ENCODE data around the gene OR52H1. TPM values are rescaled to one million over a fixed set of nuclear protein-coding genes. Genes with fewer than 3 reads are reported as not detected.

OR52H1 gene
- total RNA-seq, 1 donor from 2014 or later, result 0.75 TPM

GRCh38 chr11:5514841-5515240, 33.5 kb downstream of the OR52H1 start:
- H3K36me3 ChIP-seq (ENCODE audit: control insufficient read depth, insufficient read depth, low read length), result no peaks in the 10 kb centered on the region
- no peaks in the 10 kb centered on the region for H3K27me3 ChIP-seq (ENCODE audit: control insufficient read depth, insufficient read depth, low read length)
- TF ChIP-seq CTCF (IDR thresholded peaks at IDR 0.05; ENCODE audit: insufficient read depth, low read length, poor library complexity, severe bottlenecking), result no peak
- DNase-seq (ENCODE audit: low read depth), result no peak
- no peak overlapping the region for H3K4me3 ChIP-seq (ENCODE audit: low read depth, low read length)

- TF ChIP-seq CTCF (IDR thresholded peaks at IDR 0.05; ENCODE audit: insufficient read depth, low read length, poor library complexity, severe bottlenecking), result no peak
- no peak for DNase-seq (ENCODE audit: low read depth)
- no peaks in the 10 kb centered on the region for H3K27me3 ChIP-seq (ENCODE audit: control insufficient read depth, insufficient read depth, low read length)
- no peak within 1 kb of the TSS for H3K4me3 ChIP-seq (ENCODE audit: low read depth, low read length)
- H3K36me3 ChIP-seq (ENCODE audit: control insufficient read depth, insufficient read depth, low read length), result no peaks in the 10 kb centered on the region
These were observed 38.5 kb downstream of the OR52H1 start, which contains the start of gene UBQLN3 for GRCh38 chr11:5509803-5510202. UBQLN3 (minus strand) TSS chr11:5509957; CDS start chr11:5509558, 399 bp downstream.

- DNase-seq (ENCODE audit: low read depth), result no peak
- Histone ChIP-seq H3K4me3 (ENCODE audit: low read depth, low read length) (no peak overlapping the region), H3K36me3 (ENCODE audit: control insufficient read depth, insufficient read depth, low read length) (no peaks in the 10 kb centered on the region), H3K27me3 (ENCODE audit: control insufficient read depth, insufficient read depth, low read length) (no peaks in the 10 kb centered on the region)
- TF ChIP-seq CTCF (IDR thresholded peaks at IDR 0.05; ENCODE audit: insufficient read depth, low read length, poor library complexity, severe bottlenecking), result no peak
These were observed 39.7 kb downstream of the OR52H1 start for GRCh38 chr11:5508605-5509004.

DNA sequence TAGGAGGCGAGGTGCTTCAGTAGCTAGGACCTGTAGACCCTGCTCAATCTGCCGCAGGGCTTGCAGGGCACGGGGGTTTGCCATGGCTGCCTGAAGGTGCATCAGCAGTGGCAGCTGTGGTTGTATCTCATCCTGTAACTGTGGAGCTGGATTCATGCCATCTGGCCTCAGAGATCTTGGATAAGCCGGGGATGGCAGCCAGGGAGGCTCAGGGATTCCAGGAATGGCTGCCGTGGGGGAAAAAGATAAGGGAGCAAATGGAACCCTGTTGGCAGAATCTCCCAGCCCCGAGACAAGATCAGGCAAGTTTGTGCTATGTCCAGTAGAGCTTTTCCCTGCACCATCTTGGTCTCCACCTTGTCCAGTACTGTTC, 40.4 kb downstream of the OR52H1 start:
- no peak for DNase-seq (ENCODE audit: low read depth)
- H3K27me3 ChIP-seq (ENCODE audit: control insufficient read depth, insufficient read depth, low read length), result no peaks in the 10 kb centered on the region
- no peak for TF ChIP-seq CTCF (IDR thresholded peaks at IDR 0.05; ENCODE audit: insufficient read depth, low read length, poor library complexity, severe bottlenecking)
- no peak overlapping the region for H3K4me3 ChIP-seq (ENCODE audit: low read depth, low read length)
- no peaks in the 10 kb centered on the region for H3K36me3 ChIP-seq (ENCODE audit: control insufficient read depth, insufficient read depth, low read length)

DNA sequence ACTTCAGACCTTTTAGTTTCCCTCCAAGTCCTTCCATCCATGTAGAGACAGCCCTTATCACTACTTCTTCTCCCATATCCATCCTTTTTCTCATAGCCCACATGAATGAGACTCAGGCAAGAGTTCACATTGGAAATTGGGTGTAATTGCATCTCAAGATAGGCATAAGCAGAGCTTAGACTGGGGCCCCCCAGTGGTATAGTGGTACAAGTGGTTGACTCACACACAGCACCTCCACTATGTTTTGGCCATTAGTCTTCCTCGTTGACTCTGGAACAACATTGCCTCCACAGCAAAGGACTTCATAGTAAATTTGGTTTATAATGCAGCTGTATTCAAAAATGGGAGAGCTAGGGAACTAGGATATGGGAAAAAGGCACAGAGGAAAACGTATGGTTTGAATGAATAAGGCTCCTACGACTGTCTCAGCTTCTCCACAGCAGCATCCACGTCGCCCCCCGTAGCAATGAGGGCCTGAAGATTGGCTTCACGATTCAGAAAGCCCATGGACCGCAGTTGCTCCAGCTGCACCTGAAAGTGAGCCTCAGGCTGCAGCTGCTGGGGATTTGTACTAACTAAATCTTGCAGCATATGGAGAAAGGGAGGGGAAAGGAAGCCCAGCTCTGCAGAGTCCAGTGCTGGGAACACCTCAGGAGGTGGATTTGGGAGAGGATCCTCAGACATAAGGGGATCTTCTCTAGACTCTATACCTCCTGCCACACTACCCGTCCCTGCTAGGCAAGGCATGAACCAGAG, 41.0 kb downstream of the OR52H1 start:
- Histone ChIP-seq H3K27me3 (ENCODE audit: control insufficient read depth, insufficient read depth, low read length) (no peaks in the 10 kb centered on the region), H3K36me3 (ENCODE audit: control insufficient read depth, insufficient read depth, low read length) (no peaks in the 10 kb centered on the region), H3K4me3 (ENCODE audit: low read depth, low read length) (no peak overlapping the region)
- DNase-seq (ENCODE audit: low read depth), result no peak
- no peak for TF ChIP-seq CTCF (IDR thresholded peaks at IDR 0.05; ENCODE audit: insufficient read depth, low read length, poor library complexity, severe bottlenecking)
